Measurements from ENCODE around the gene GFI1B. TPM values are rescaled to one million over a fixed set of nuclear protein-coding genes. Genes with fewer than 3 reads are reported as not detected.

Gene GFI1B
- 0.10 and 0.16 TPM in 2 replicates for polyA plus RNA-seq (2011; rRNA removed)
- polyA minus RNA-seq (2011; rRNA and poly(A)+ RNA removed) = not detected in 2 replicates

DNA sequence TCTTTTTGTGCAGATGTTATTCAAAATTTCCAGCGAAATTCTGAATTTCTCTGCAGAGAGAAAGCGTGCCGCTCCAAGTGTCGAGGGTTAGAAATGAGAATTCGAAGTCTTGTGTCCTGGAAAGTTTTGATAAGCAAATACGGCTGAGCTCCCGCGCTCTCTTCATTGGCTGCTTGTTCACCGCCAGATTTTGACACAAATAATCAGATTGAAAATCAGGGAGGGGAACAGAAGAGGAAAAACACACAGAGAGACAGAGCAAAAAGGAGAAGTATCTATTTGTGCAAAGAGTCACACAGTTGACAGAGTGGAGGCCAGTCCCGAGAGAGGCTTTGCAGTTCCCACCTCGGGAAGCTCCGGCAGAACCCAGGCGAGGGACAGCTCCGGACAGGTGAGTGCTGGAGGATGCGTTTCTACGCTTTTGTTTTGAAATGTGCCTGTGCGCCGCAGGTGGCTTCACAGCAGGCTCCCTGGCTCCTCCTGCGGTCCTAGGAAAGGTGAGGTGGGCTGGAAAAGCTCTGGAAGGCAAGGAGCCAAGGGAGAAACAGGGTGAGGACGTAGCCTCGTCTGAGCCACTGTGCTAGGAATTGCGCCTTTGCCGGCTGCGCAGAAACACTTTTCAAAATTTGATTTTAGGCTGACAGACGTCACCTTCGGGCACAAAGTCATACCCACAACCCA is at the start of gene GFI1B:
Gene GFI1B (plus strand): TSS at position 244 of the 681 bp plus-strand sequence. CDS start 7,985 bp downstream, outside the sequence.
- ChIA-PET POLR2A (no interaction called here), CTCF (interaction anchor here (0.7 to 1.2 kb wide), 6 partner anchors 16 to 166 kb away, joined by 3 read pairs; no protein-coding TSS in a partner anchor)
- TF ChIP-seq, protein P1, sequence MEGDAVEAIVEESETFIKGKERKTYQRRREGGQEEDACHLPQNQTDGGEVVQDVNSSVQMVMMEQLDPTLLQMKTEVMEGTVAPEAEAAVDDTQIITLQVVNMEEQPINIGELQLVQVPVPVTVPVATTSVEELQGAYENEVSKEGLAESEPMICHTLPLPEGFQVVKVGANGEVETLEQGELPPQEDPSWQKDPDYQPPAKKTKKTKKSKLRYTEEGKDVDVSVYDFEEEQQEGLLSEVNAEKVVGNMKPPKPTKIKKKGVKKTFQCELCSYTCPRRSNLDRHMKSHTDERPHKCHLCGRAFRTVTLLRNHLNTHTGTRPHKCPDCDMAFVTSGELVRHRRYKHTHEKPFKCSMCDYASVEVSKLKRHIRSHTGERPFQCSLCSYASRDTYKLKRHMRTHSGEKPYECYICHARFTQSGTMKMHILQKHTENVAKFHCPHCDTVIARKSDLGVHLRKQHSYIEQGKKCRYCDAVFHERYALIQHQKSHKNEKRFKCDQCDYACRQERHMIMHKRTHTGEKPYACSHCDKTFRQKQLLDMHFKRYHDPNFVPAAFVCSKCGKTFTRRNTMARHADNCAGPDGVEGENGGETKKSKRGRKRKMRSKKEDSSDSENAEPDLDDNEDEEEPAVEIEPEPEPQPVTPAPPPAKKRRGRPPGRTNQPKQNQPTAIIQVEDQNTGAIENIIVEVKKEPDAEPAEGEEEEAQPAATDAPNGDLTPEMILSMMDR (IDR thresholded peaks at IDR 0.05; ENCODE audit: low read depth, low read length) = no peak
- DNase-seq (ENCODE audit: low read depth, low spot score) = no peak
- Histone ChIP-seq H3K4me3 (ENCODE audit: low read depth, low read length) (no peak within 1 kb of the TSS), H3K27ac (ENCODE audit: low read depth, low read length) (no peak within 1 kb of the TSS), H3K9me3 (ENCODE audit: control insufficient read depth, insufficient read depth, low read length) (no peaks in the 10 kb centered on the region), H3K27me3 (ENCODE audit: control insufficient read depth, insufficient read depth, low read length) (peaks cover 51% of the 10 kb centered on the region)

DNA sequence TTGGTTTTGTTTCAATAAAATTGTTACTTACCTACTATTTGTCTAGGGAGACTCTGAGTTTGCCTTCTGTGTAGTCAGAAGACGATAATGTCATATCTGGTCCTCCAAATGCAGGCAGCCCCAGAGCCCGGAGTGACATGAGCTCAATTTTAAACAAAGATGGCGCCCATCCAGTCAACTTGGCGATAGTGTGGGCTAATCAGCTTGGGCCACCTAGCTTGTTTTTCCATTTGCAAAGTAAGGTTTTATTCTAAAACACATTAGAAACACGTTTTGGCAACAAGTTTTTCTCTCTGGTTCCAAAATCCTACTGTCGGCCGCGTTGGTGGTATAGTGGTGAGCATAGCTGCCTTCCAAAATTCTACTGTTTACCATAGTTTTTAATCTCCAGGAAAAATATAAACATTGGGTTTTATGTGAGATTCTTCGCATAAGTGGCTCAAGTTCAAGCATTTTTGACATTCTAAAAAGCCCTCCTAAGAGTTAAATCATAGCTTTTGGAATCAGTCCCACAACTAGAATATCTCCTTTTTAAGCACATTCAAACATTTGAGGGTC is 47.2 kb upstream of the GFI1B start:
- Histone ChIP-seq H3K27ac (ENCODE audit: low read depth, low read length) (peak overlapping the region; percentile 25), H3K4me3 (ENCODE audit: low read depth, low read length) (no peak overlapping the region), H3K27me3 (ENCODE audit: control insufficient read depth, insufficient read depth, low read length) (no peaks in the 10 kb centered on the region), H3K9me3 (ENCODE audit: control insufficient read depth, insufficient read depth, low read length) (no peaks in the 10 kb centered on the region)
- CTCF ChIA-PET = interaction anchor here (0.9 to 3.3 kb wide), 4 partner anchors 11 to 35 kb away, joined by 3 to 33 read pairs (median 4); no protein-coding TSS in a partner anchor
- DNase-seq (ENCODE audit: low read depth, low spot score) = no peak
- POLR2A ChIA-PET = interaction anchor here (0.6 to 1.2 kb wide), 3 partner anchors 13 to 1193 kb away, joined by 3 to 6 read pairs (median 3); partner anchors contain the start of gene TSC1
- TF ChIP-seq, protein P1 (IDR thresholded peaks at IDR 0.05; ENCODE audit: low read depth, low read length) = no peak

DNA sequence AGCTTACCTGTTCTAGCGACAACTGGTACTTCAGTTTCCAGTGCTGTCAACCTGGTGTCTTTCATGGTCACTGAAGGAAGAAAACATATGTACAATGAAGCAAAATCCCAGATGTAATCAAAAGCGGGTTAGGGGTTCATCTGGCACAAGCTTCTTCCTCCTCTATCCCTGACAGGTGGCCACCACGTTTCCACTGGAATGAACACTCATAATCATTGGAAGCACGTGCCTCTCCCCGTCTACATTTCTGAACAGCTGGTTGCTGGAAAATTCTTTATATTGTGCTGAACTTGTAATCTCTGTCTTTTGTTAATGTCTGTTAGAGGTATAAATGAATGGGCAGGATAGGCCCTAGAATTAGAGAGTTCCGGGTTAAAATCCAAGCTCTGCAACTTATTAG is 43.5 kb upstream of the GFI1B start:
- Histone ChIP-seq H3K27ac (ENCODE audit: low read depth, low read length) (no peak overlapping the region), H3K4me3 (ENCODE audit: low read depth, low read length) (no peak overlapping the region), H3K27me3 (ENCODE audit: control insufficient read depth, insufficient read depth, low read length) (no peaks in the 10 kb centered on the region), H3K9me3 (ENCODE audit: control insufficient read depth, insufficient read depth, low read length) (no peaks in the 10 kb centered on the region)
- no peak for DNase-seq (ENCODE audit: low read depth, low spot score)
- TF ChIP-seq, protein P1 (IDR thresholded peaks at IDR 0.05; ENCODE audit: low read depth, low read length) = no peak
- CTCF ChIA-PET = interaction anchor here (1.0 to 2.7 kb wide), 4 partner anchors 10 to 87 kb away, joined by 3 to 22 read pairs (median 5); no protein-coding TSS in a partner anchor
- POLR2A ChIA-PET = no interaction called here

DNA sequence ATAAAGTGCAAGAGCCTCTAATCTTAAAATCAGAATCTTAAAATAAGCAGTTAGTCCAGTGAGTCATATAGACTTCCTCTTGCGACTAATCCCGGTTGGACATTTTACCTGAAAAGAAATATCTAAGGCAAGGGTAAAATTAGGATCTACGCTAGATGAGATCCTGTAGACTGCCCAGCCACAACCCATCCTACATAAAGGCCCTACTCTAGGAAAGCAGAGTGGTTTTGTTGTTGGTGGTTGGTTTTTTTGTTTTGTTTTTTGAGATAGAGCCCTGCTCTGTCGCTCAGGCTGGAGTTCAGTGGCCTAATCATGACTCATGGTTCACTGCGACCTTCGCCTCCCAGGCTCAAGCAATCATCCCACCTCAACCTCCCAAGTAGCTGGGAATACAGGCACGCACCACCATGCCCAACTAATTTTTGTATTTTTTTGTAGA is 41.0 kb upstream of the GFI1B start:
- no peaks in the 10 kb centered on the region for H3K9me3 ChIP-seq (ENCODE audit: control insufficient read depth, insufficient read depth, low read length)
- ChIA-PET POLR2A (no interaction called here), CTCF (no interaction called here)
- no peak overlapping the region for H3K4me3 ChIP-seq (ENCODE audit: low read depth, low read length)
- DNase-seq (ENCODE audit: low read depth, low spot score) = no peak
- no peaks in the 10 kb centered on the region for H3K27me3 ChIP-seq (ENCODE audit: control insufficient read depth, insufficient read depth, low read length)
- TF ChIP-seq, protein P1 (IDR thresholded peaks at IDR 0.05; ENCODE audit: low read depth, low read length) = no peak
- H3K27ac ChIP-seq (ENCODE audit: low read depth, low read length) = no peak overlapping the region

DNA sequence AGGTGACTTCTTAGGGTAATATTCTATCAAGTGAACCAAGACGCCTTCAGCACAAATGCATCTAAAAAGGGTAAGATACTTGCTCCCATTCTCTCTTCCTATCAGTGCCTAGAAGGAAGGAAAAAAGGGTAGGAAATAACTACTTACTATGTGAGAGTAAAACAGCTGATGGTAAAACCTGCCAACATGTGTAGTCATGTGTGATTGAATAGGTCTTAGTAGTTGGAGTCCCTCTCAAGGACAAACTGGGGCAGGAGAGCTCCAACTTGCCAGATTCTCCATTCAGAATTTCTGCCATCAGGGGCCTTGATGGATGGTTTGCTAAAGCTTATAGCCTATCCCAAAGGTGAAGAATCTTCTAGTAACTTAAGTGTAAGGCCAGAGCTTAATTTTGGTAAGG is 39.3 kb upstream of the GFI1B start:
- ChIA-PET CTCF (interaction anchor here (0.9 to 1.0 kb wide), 2 partner anchors 33 to 38 kb away, joined by 3 read pairs; no protein-coding TSS in a partner anchor), POLR2A (no interaction called here)
- no peaks in the 10 kb centered on the region for H3K27me3 ChIP-seq (ENCODE audit: control insufficient read depth, insufficient read depth, low read length)
- peaks cover 2% of the 10 kb centered on the region; the same call in 1 of the 2 replicates for H3K9me3 ChIP-seq (ENCODE audit: control insufficient read depth, insufficient read depth, low read length)
- H3K4me3 ChIP-seq (ENCODE audit: low read depth, low read length) = no peak overlapping the region
- no peak overlapping the region for H3K27ac ChIP-seq (ENCODE audit: low read depth, low read length)
- no peak for DNase-seq (ENCODE audit: low read depth, low spot score)
- TF ChIP-seq, protein P1 (IDR thresholded peaks at IDR 0.05; ENCODE audit: low read depth, low read length) = no peak
